ENCODE results near the gene CLDN9. TPM values are rescaled to one million over a fixed set of nuclear protein-coding genes. Genes with fewer than 3 reads are reported as not detected.

The CLDN9 gene
- total RNA-seq, 1 experiment from 2014 or later, result 1.3 TPM

GRCh38 chr16:3049921-3050481 lies 37.3 kb downstream of the CLDN9 start:
- Histone ChIP-seq H4K5ac (ENCODE audit: insufficient read length, low read depth, low read length) (no peak overlapping the region), H3K4me2 (ENCODE audit: insufficient read depth, insufficient read length, low read length) (no peak overlapping the region), H3K14ac (ENCODE audit: insufficient read depth, low read length) (no peak overlapping the region), H3K18ac (ENCODE audit: insufficient read length, low read depth, low read length) (no peak overlapping the region), H4K8ac (replicated peaks; ENCODE audit: insufficient read length, low read depth, low read length) (no peak overlapping the region), H3K56ac (ENCODE audit: insufficient read length, low read depth, low read length) (no peak overlapping the region), H3K23me2 (ENCODE audit: insufficient read length, low read depth, low read length, poor library complexity, severe bottlenecking) (peaks cover 20% of the 10 kb centered on the region), H2BK5ac (ENCODE audit: insufficient read length, low read length) (no peak overlapping the region), H3K4me1 (ENCODE audit: insufficient read depth, low read length) (no peaks in the 10 kb centered on the region), H3K79me2 (ENCODE audit: insufficient read depth, low read length) (no peaks in the 10 kb centered on the region), H3K23ac (ENCODE audit: insufficient read length, low read depth, low read length) (no peak overlapping the region), H3K4ac (ENCODE audit: low read depth, low read length) (no peak overlapping the region), H4K20me1 (ENCODE audit: control insufficient read depth, insufficient read depth, insufficient read length) (no peaks in the 10 kb centered on the region), H3K27ac (ENCODE audit: insufficient read length, low read depth, low read length) (no peak overlapping the region), H3K27me3 (ENCODE audit: insufficient read depth, low read length) (peaks cover 2% of the 10 kb centered on the region; the same call in 1 of the 2 replicates), H2BK120ac (ENCODE audit: low read depth, low read length, poor library complexity, severe bottlenecking) (no peak overlapping the region), H3K9ac (ENCODE audit: extremely low read depth, insufficient read length, low read length) (no peak overlapping the region), H3K9me3 (ENCODE audit: control insufficient read depth, low read depth, low read length) (no peaks in the 10 kb centered on the region), H2AFZ (ENCODE audit: low read length) (no peak overlapping the region), H3K79me1 (ENCODE audit: insufficient read depth, low read depth, low read length, poor library complexity, severe bottlenecking) (no peaks in the 10 kb centered on the region), H2BK12ac (ENCODE audit: insufficient read length, low read depth, low read length) (no peak overlapping the region), H3T11ph (ENCODE audit: low read length) (no peak overlapping the region), H2AK5ac (ENCODE audit: insufficient read length, low read length) (no peak overlapping the region), H2BK15ac (ENCODE audit: low read depth, low read length) (no peak overlapping the region), H2BK20ac (ENCODE audit: low read depth, low read length, poor library complexity, severe bottlenecking) (no peak overlapping the region), H4K91ac (ENCODE audit: insufficient read length, low read depth, low read length) (no peak overlapping the region)
- H3K27ac Mint-ChIP-seq, result no peak overlapping the region
- no peaks in the 10 kb centered on the region; a peak in 2 of 5 replicates for H3K9me3 Mint-ChIP-seq
- no peak for DNase-seq
- no CpG with 5 or more reads among the region's 26 CpGs for WGBS (ENCODE audit: extremely low coverage, insufficient read length, low lambda C conversion rate)
- H3K36me3 Mint-ChIP-seq (ENCODE audit: insufficient read depth in 1 of 3, low read depth in 3 of 3), result peaks cover 18 to 41% (median 25%) of the 10 kb centered on the region in 3 experiments
- TF ChIP-seq CTCF (conservative IDR thresholded peaks at IDR 0.05), result no peak
- H3K27me3 Mint-ChIP-seq (ENCODE audit: low read depth), result peaks cover 62% of the 10 kb centered on the region
- no peak overlapping the region for H3K4me3 Mint-ChIP-seq
- peaks cover 8 to 15% of the 10 kb centered on the region in 2 experiments for H3K4me1 Mint-ChIP-seq
